Mesendoderm (in vitro differentiated cells): ENCODE data around the gene PPP1R9A.

Source experiments
- DNase-seq: peaks from one replicate; pipeline ENCODE4 v3.0.0; 2013
- H2AK5ac ChIP-seq: 2 replicates; pipeline ENCODE4 v1.6.1; 2013; ENCODE audit warnings: low read length, inconsistent platforms
- H2BK120ac ChIP-seq: 2 replicates; pipeline ENCODE4 v1.6.1; 2013; ENCODE audit warnings: low read depth, mild to moderate bottlenecking, low read length, moderate library complexity, mixed read lengths
- H2BK15ac ChIP-seq: replicated peaks from 2 replicates; pipeline ENCODE4 v1.6.1; 2013; ENCODE audit warnings: low read depth, mild to moderate bottlenecking, moderate library complexity
- H2BK5ac ChIP-seq: 2 replicates; pipeline ENCODE4 v1.6.1; 2013; ENCODE audit warnings: low read length, inconsistent platforms
- H3K18ac ChIP-seq: 2 replicates; pipeline ENCODE4 v1.6.1; 2013; ENCODE audit warnings: mild to moderate bottlenecking, low read length, mixed read lengths
- H3K23ac ChIP-seq: one replicate; pipeline ENCODE4 v1.6.1; 2013; ENCODE audit warnings: low read length
- H3K27ac ChIP-seq: 2 replicates; pipeline ENCODE4 v1.5.1; 2013; ENCODE audit warnings: low read depth, mild to moderate bottlenecking, inconsistent platforms, low read length, moderate library complexity
- H3K27me3 ChIP-seq: 2 replicates; pipeline ENCODE4 v1.6.1; 2013; ENCODE audit warnings: low read length, control low read depth, mild to moderate bottlenecking, inconsistent platforms; ENCODE audit not compliant: insufficient read depth, poor library complexity
- H3K36me3 ChIP-seq: 2 replicates; pipeline ENCODE4 v1.6.1; 2013; ENCODE audit warnings: low read length, inconsistent platforms; ENCODE audit not compliant: control insufficient read depth, insufficient read depth
- H3K4ac ChIP-seq: one replicate; pipeline ENCODE4 v1.6.1; 2013; ENCODE audit warnings: low read depth, mild to moderate bottlenecking, low read length, moderate library complexity
- H3K4me1 ChIP-seq: 2 replicates; pipeline ENCODE4 v1.6.1; 2013; ENCODE audit warnings: low read depth, low read length, inconsistent platforms; ENCODE audit not compliant: control insufficient read depth
- H3K4me2 ChIP-seq: 2 replicates; pipeline ENCODE4 v1.6.1; 2013; ENCODE audit warnings: low read length
- H3K4me3 ChIP-seq: 2 replicates; pipeline ENCODE4 v1.5.1; 2013; ENCODE audit warnings: mild to moderate bottlenecking, low read length
- H3K56ac ChIP-seq: one replicate; pipeline ENCODE4 v1.6.1; 2013; ENCODE audit warnings: low read length
- H3K79me1 ChIP-seq: 2 replicates; pipeline ENCODE4 v1.6.1; 2013; ENCODE audit warnings: low read length, inconsistent platforms
- H3K79me2 ChIP-seq: 2 replicates; pipeline ENCODE4 v1.6.1; 2013; ENCODE audit warnings: mild to moderate bottlenecking, low read length; ENCODE audit not compliant: control insufficient read depth, insufficient read depth
- H3K9ac ChIP-seq: 2 replicates; pipeline ENCODE4 v1.6.1; 2013; ENCODE audit warnings: low read length, inconsistent platforms
- H4K5ac ChIP-seq: one replicate; pipeline ENCODE4 v1.6.1; 2013; ENCODE audit warnings: low read length
- H4K8ac ChIP-seq: one replicate; pipeline ENCODE4 v1.6.1; 2013; ENCODE audit warnings: low read depth, mild to moderate bottlenecking, control low read depth, low read length, moderate library complexity
- WGBS: extraction: QIAGEN DNeasy Blood & Tissue Kit; methylation state at CpG from one replicate; pipeline ENCODE4 v1.1.7; 2013; ENCODE audit warnings: low lambda C conversion rate, missing lambda C conversion rate; ENCODE audit not compliant: insufficient coverage; ENCODE audit errors: extremely low coverage; 5-methylcytosine and 5-hydroxymethylcytosine counted together

The PPP1R9A gene

GRCh38 chr7:95045236-95045923 lies 138.0 kb downstream of the PPP1R9A start:
- Histone ChIP-seq H3K9ac (no peak overlapping the region), H3K79me1 (no peaks in the 10 kb centered on the region), H4K8ac (no peak overlapping the region), H3K23ac (no peak overlapping the region), H3K79me2 (no peaks in the 10 kb centered on the region), H2BK5ac (no peak overlapping the region), H2AK5ac (no peak overlapping the region), H4K5ac (no peak overlapping the region), H3K18ac (peak overlapping the region; percentile 28), H3K27ac (no peak overlapping the region), H3K27me3 (no peaks in the 10 kb centered on the region), H3K4ac (no peak overlapping the region), H3K56ac (no peak overlapping the region), H3K4me1 (no peaks in the 10 kb centered on the region), H3K4me3 (no peak overlapping the region), H2BK120ac (no peak overlapping the region), H2BK15ac (no peak overlapping the region), H3K4me2 (no peak overlapping the region), H3K36me3 (no peaks in the 10 kb centered on the region)
- DNase-seq: peak; percentile 62
- no CpG with 5 or more reads among the region's 8 CpGs for WGBS

DNA sequence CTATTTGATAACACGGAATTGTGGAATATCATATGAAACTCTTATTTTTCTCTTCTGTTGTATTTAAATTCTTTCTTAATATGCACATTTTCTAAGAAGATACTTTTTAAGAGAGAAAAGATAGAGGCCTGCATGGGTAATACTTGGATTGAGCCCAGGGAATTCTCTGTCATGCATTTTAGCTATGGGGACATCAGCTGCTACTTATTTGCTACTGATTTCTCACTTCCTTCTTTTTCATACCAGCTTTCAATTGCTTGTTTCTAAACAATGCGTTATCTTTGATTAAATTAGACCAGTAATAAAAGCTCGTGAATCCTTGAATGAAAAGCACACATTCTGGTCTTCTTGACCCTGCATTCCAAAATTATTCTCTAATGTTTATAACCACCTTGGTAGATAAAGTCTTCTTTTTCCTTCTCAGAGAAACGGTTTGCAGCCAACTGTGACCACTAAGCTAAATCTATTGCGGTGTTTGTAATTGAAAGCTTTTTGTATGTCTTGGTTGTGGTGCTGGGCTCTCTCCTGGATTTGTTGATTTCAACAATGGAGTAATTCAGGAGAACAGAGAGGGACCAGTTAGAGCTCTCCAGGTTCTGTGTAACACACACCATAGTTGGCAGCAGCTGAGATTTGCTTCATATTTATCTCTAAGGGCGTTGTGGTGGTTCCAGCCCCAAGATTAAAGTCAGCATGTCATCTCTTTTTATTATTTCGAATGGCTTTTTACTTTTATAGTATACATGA lies 139.3 kb downstream of the PPP1R9A start:
- no peak overlapping the region for H2BK15ac ChIP-seq
- no peak for DNase-seq
- H3K4me2 ChIP-seq: no peak overlapping the region
- no peak overlapping the region for H3K4me3 ChIP-seq
- no peaks in the 10 kb centered on the region for H3K36me3 ChIP-seq
- H2BK5ac ChIP-seq: no peak overlapping the region
- H3K27ac ChIP-seq: no peak overlapping the region
- WGBS: no CpG with 5 or more reads among the region's 7 CpGs
- no peak overlapping the region for H3K18ac ChIP-seq
- H3K56ac ChIP-seq: no peak overlapping the region
- H4K8ac ChIP-seq: no peak overlapping the region
- H3K9ac ChIP-seq: no peak overlapping the region
- no peaks in the 10 kb centered on the region for H3K79me1 ChIP-seq
- H2AK5ac ChIP-seq: no peak overlapping the region
- no peak overlapping the region for H2BK120ac ChIP-seq
- H3K27me3 ChIP-seq: no peaks in the 10 kb centered on the region
- no peak overlapping the region for H4K5ac ChIP-seq
- no peaks in the 10 kb centered on the region for H3K79me2 ChIP-seq
- H3K4ac ChIP-seq: peak overlapping the region; percentile 55
- no peak overlapping the region for H3K23ac ChIP-seq
- no peaks in the 10 kb centered on the region for H3K4me1 ChIP-seq

DNA sequence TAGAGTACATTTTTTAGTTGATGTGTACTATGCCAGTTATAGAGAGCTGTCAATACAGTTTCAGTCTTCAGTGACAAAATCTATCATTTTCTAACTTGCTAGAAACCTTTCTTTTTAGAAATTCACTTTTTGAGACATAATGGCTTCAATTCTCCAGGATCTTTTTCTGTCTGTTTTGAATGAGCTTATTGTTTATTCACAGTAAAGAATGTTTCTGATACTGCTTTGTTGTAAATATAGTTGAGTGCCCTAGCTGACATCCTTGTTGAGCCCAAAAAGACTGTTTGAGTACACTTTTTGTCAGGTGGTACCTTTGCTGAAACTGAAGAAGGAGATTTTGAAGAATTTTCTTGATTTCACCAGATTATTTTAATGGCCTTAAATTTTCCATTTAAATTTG lies 139.9 kb downstream of the PPP1R9A start:
- no peak overlapping the region for H4K8ac ChIP-seq
- no peak overlapping the region for H3K4me2 ChIP-seq
- no peak overlapping the region for H2BK120ac ChIP-seq
- H3K36me3 ChIP-seq: no peaks in the 10 kb centered on the region
- no peak overlapping the region for H3K4me3 ChIP-seq
- no peak overlapping the region for H3K4ac ChIP-seq
- no peak overlapping the region for H3K56ac ChIP-seq
- no peak overlapping the region for H3K23ac ChIP-seq
- no peaks in the 10 kb centered on the region for H3K4me1 ChIP-seq
- no peak overlapping the region for H4K5ac ChIP-seq
- DNase-seq: no peak
- H3K18ac ChIP-seq: no peak overlapping the region
- H2AK5ac ChIP-seq: no peak overlapping the region
- no peak overlapping the region for H3K9ac ChIP-seq
- no peak overlapping the region for H2BK15ac ChIP-seq
- no peaks in the 10 kb centered on the region for H3K79me2 ChIP-seq
- H2BK5ac ChIP-seq: no peak overlapping the region
- no peaks in the 10 kb centered on the region for H3K27me3 ChIP-seq
- no peak overlapping the region for H3K27ac ChIP-seq
- H3K79me1 ChIP-seq: no peaks in the 10 kb centered on the region

DNA sequence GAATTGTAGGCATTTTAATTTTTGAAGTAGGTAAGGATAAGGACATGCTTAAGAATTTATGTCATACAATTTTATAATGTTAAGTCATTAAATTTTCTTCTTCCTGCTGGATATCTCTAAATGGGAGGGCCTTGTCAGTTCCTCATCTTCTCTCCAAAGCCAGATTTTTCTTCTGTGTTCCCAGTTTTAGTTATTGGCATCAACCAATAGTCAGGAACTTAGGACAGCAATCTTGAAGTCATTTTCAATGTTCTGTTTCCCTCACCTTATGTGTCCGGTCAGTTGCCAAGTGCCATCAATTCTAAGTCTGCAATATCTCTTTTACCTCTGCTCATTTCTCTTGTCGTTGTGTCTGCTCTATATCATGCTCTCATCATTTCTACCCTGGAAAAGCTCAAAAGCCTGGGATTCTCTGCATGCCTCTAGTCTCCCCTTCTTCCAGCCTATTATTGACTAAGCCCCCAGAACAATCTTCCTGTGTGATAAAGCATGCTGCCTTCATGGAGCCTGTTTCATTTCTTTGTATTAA lies 145.2 kb downstream of the PPP1R9A start:
- no peak overlapping the region for H2BK120ac ChIP-seq
- no peak overlapping the region for H3K9ac ChIP-seq
- DNase-seq: no peak
- no peak overlapping the region for H3K56ac ChIP-seq
- no peak overlapping the region for H3K4me3 ChIP-seq
- WGBS: no CpG with 5 or more reads among the region's 2 CpGs
- no peak overlapping the region for H2AK5ac ChIP-seq
- no peak overlapping the region for H2BK5ac ChIP-seq
- no peak overlapping the region for H3K27ac ChIP-seq
- H3K23ac ChIP-seq: no peak overlapping the region
- no peak overlapping the region for H2BK15ac ChIP-seq
- H3K4me2 ChIP-seq: no peak overlapping the region
- H3K4me1 ChIP-seq: no peaks in the 10 kb centered on the region
- no peak overlapping the region for H3K18ac ChIP-seq
- no peaks in the 10 kb centered on the region for H3K27me3 ChIP-seq
- H3K36me3 ChIP-seq: no peaks in the 10 kb centered on the region
- H3K79me1 ChIP-seq: no peaks in the 10 kb centered on the region
- no peak overlapping the region for H4K8ac ChIP-seq
- no peak overlapping the region for H3K4ac ChIP-seq
- H4K5ac ChIP-seq: no peak overlapping the region
- no peaks in the 10 kb centered on the region for H3K79me2 ChIP-seq

GRCh38 chr7:95054386-95054785 lies 147.0 kb downstream of the PPP1R9A start:
- Histone ChIP-seq H3K36me3 (no peaks in the 10 kb centered on the region), H3K18ac (no peak overlapping the region), H2BK5ac (no peak overlapping the region), H3K56ac (no peak overlapping the region), H3K23ac (no peak overlapping the region), H4K8ac (no peak overlapping the region), H3K79me1 (no peaks in the 10 kb centered on the region), H3K27me3 (no peaks in the 10 kb centered on the region), H3K4ac (no peak overlapping the region), H3K4me2 (no peak overlapping the region), H3K79me2 (no peaks in the 10 kb centered on the region), H3K27ac (no peak overlapping the region), H3K4me3 (no peak overlapping the region), H2BK15ac (no peak overlapping the region), H2BK120ac (no peak overlapping the region), H4K5ac (no peak overlapping the region), H3K9ac (no peak overlapping the region), H3K4me1 (no peaks in the 10 kb centered on the region), H2AK5ac (no peak overlapping the region)
- no peak for DNase-seq
- no CpG with 5 or more reads among the region's 2 CpGs for WGBS
